ENCODE data around the gene SERP1. TPM values are rescaled to one million over a fixed set of nuclear protein-coding genes. Genes with fewer than 3 reads are reported as not detected.

SERP1 gene
- total RNA-seq, 1 experiment from 2014 or later: 439 TPM

DNA sequence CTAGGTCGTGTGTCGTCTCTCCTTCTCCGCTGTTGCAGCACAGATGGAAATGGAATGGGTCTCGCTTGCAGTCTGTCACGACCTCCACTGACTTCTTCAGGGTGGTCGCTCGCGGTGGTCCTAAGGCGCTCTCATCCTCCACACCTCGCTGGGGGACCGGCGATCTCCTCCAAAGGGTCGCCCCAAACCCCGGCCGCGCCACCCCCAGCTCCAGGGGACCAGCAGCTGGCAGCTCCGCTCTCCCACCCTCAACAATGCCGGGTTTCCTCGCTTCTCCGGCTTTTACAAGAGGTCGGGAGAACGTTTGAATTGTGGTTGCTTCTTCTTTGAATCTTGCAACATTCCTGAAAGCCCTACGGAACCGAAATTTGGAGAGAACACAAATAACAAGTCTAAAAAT is 25.9 kb downstream of the SERP1 start:
- H4K20me1 ChIP-seq (ENCODE audit: low read length): no peaks in the 10 kb centered on the region
- H3K4me3 ChIP-seq (ENCODE audit: low read length): no peak overlapping the region
- H3K4me2 ChIP-seq (ENCODE audit: low read length): no peak overlapping the region
- no peaks in the 10 kb centered on the region for H3F3A ChIP-seq (ENCODE audit: low read length, unreplicated experiment)
- ChIA-PET CTCF (no interaction called here), POLR2A (ENCODE audit: unreplicated experiment) (no interaction called here)
- H3K9me3 ChIP-seq (ENCODE audit: low read length): 0 out of 2 replicates have a peak, but pooled peaks cover 9% of the 10 kb centered on the region
- no peaks in the 10 kb centered on the region for H3K9me2 ChIP-seq (replicated peaks; ENCODE audit: low read length)
- BruUV-seq (replicated peaks): no TSS peak
- H3K4me1 ChIP-seq (ENCODE audit: insufficient read depth, low read length): peaks cover 27% of the 10 kb centered on the region
- no peaks in the 10 kb centered on the region for H3K27me3 ChIP-seq (ENCODE audit: low read length)
- DNase-seq: no peak
- intact Hi-C loops (cut with micrococcal nuclease): no loop called here
- H3K27ac ChIP-seq (ENCODE audit: low read length): no peak overlapping the region
- H2AFZ ChIP-seq (ENCODE audit: low read length): no peak overlapping the region
- no peak for ATAC-seq
- TF ChIP-seq, protein P1, sequence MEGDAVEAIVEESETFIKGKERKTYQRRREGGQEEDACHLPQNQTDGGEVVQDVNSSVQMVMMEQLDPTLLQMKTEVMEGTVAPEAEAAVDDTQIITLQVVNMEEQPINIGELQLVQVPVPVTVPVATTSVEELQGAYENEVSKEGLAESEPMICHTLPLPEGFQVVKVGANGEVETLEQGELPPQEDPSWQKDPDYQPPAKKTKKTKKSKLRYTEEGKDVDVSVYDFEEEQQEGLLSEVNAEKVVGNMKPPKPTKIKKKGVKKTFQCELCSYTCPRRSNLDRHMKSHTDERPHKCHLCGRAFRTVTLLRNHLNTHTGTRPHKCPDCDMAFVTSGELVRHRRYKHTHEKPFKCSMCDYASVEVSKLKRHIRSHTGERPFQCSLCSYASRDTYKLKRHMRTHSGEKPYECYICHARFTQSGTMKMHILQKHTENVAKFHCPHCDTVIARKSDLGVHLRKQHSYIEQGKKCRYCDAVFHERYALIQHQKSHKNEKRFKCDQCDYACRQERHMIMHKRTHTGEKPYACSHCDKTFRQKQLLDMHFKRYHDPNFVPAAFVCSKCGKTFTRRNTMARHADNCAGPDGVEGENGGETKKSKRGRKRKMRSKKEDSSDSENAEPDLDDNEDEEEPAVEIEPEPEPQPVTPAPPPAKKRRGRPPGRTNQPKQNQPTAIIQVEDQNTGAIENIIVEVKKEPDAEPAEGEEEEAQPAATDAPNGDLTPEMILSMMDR (conservative IDR thresholded peaks at IDR 0.05; ENCODE audit: low read depth, low read length): no peak
- TF ChIP-seq EZH2phosphoT487 (IDR thresholded peaks at IDR 0.05; ENCODE audit: borderline replicate concordance, low read length) (no peak), EZH2 (IDR thresholded peaks at IDR 0.05; ENCODE audit: low read length, unreplicated experiment) (no peak)
- no peaks in the 10 kb centered on the region for H3K79me2 ChIP-seq (ENCODE audit: low read length)
- H3K9ac ChIP-seq (ENCODE audit: low read length): no peak overlapping the region
- 0 out of 2 replicates have a peak, but pooled peaks cover 5% of the 10 kb centered on the region for H3K36me3 ChIP-seq (ENCODE audit: low read depth, low read length)

DNA sequence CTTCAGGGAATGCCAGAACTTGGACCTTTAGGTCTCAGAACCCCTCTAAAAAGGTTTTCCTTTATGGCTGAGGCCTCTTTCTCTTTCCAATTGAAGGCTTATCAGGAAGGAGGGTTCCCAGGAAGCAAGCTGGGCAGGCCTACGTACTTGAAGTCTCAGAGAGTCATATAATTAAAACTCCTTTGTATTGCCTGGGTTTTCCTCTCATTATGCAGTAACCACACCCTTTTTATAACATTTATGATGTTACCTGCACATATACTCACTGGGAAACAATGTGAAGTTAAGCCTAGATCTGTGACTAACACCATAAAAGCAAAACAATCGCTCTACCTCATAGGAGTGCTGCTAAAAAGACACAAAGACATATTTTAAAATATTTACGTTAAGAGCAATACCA is 27.3 kb downstream of the SERP1 start:
- H3K79me2 ChIP-seq (ENCODE audit: low read length): no peaks in the 10 kb centered on the region
- no peaks in the 10 kb centered on the region for H3K9me2 ChIP-seq (replicated peaks; ENCODE audit: low read length)
- H3K4me2 ChIP-seq (ENCODE audit: low read length): peak overlapping the region; percentile 52
- no peak for TF ChIP-seq EZH2 (IDR thresholded peaks at IDR 0.05; ENCODE audit: low read length, unreplicated experiment)
- TF ChIP-seq, protein P1 (conservative IDR thresholded peaks at IDR 0.05; ENCODE audit: low read depth, low read length): no peak
- no peak for TF ChIP-seq EZH2phosphoT487 (IDR thresholded peaks at IDR 0.05; ENCODE audit: borderline replicate concordance, low read length)
- no peaks in the 10 kb centered on the region for H4K20me1 ChIP-seq (ENCODE audit: low read length)
- H3K9ac ChIP-seq (ENCODE audit: low read length): peak overlapping the region; percentile 59
- 0 out of 2 replicates have a peak, but pooled peaks cover 9% of the 10 kb centered on the region for H3K9me3 ChIP-seq (ENCODE audit: low read length)
- H3K36me3 ChIP-seq (ENCODE audit: low read depth, low read length): 0 out of 2 replicates have a peak, but pooled peaks cover 5% of the 10 kb centered on the region
- BruUV-seq (replicated peaks): no TSS peak
- DNase-seq (peak; percentile 77), ATAC-seq (peak; percentile 94)
- no peaks in the 10 kb centered on the region for H3F3A ChIP-seq (ENCODE audit: low read length, unreplicated experiment)
- peaks cover 30% of the 10 kb centered on the region for H3K4me1 ChIP-seq (ENCODE audit: insufficient read depth, low read length)
- H3K4me3 ChIP-seq (ENCODE audit: low read length): peak overlapping the region; percentile 10; the same call in 1 of the 2 replicates
- ChIA-PET CTCF (no interaction called here), POLR2A (ENCODE audit: unreplicated experiment) (interaction anchor here (0.6 kb wide), 1 partner anchor 111 kb away, joined by 3 read pairs; the partner anchor contains the start of gene TSC22D2)
- intact Hi-C loops (cut with micrococcal nuclease): no loop called here
- H3K27me3 ChIP-seq (ENCODE audit: low read length): no peaks in the 10 kb centered on the region
- peak overlapping the region; percentile 88 for H3K27ac ChIP-seq (ENCODE audit: low read length)
- H2AFZ ChIP-seq (ENCODE audit: low read length): peak overlapping the region; percentile 18

- ATAC-seq (peak; percentile 34), DNase-seq (peak; percentile 81)
- Histone ChIP-seq H3K4me3 (ENCODE audit: low read length) (no peak overlapping the region), H3K4me1 (ENCODE audit: insufficient read depth, low read length) (peaks cover 26% of the 10 kb centered on the region), H3K9me3 (ENCODE audit: low read length) (0 out of 2 replicates have a peak, but pooled peaks cover 9% of the 10 kb centered on the region), H3K27me3 (ENCODE audit: low read length) (no peaks in the 10 kb centered on the region), H3K36me3 (ENCODE audit: low read depth, low read length) (0 out of 2 replicates have a peak, but pooled peaks cover 5% of the 10 kb centered on the region), H3F3A (ENCODE audit: low read length, unreplicated experiment) (no peaks in the 10 kb centered on the region), H4K20me1 (ENCODE audit: low read length) (no peaks in the 10 kb centered on the region), H3K9me2 (replicated peaks; ENCODE audit: low read length) (no peaks in the 10 kb centered on the region), H3K27ac (ENCODE audit: low read length) (peak overlapping the region; percentile 59), H3K79me2 (ENCODE audit: low read length) (no peaks in the 10 kb centered on the region), H3K9ac (ENCODE audit: low read length) (no peak overlapping the region; the same call in 1 of the 2 replicates), H3K4me2 (ENCODE audit: low read length) (peak overlapping the region; percentile 25), H2AFZ (ENCODE audit: low read length) (no peak overlapping the region)
- ChIA-PET CTCF (interaction anchor here (0.6 kb wide), 1 partner anchor 267 kb away, joined by 4 read pairs; no protein-coding TSS in a partner anchor), POLR2A (ENCODE audit: unreplicated experiment) (interaction anchor here (0.6 kb wide), 1 partner anchor 11 kb away, joined by 5 read pairs; no protein-coding TSS in a partner anchor)
- TF ChIP-seq EZH2phosphoT487 (IDR thresholded peaks at IDR 0.05; ENCODE audit: borderline replicate concordance, low read length) (no peak), EZH2 (IDR thresholded peaks at IDR 0.05; ENCODE audit: low read length, unreplicated experiment) (no peak)
- TF ChIP-seq, protein P1 (conservative IDR thresholded peaks at IDR 0.05; ENCODE audit: low read depth, low read length): no peak
- intact Hi-C loops (cut with micrococcal nuclease): no loop called here
- BruUV-seq (replicated peaks): no TSS peak
Measured at GRCh38 chr3:150515210-150515609, 31.1 kb downstream of the SERP1 start.

Measured in PC-3 (cell line).